HG03095 (cell line): Measurements from ENCODE around the gene DIAPH1.
"Not testable (repeated sequence)": the region's sequence is repeated elsewhere in the genome, so short reads cannot be mapped to it uniquely, and the experiment has no call there.

Experiments
- ATAC-seq: cut with Tn5 transposase; IDR thresholded peaks from one replicate; pipeline ENCODE4 v1.9.1; 2021; ENCODE audit warnings: moderate library complexity; ENCODE audit not compliant: unreplicated experiment

DIAPH1 gene

GRCh38 chr5:141613344-141613743 is 5.5 kb downstream of the DIAPH1 start:
- ATAC-seq: no peak

- no peak for ATAC-seq
These were observed 7.5 kb downstream of the DIAPH1 start for GRCh38 chr5:141611289-141611688.

- not testable (repeated sequence) for ATAC-seq
These were observed 8.9 kb downstream of the DIAPH1 start for GRCh38 chr5:141609921-141610320.

- no peak for ATAC-seq
These were observed 9.8 kb downstream of the DIAPH1 start for GRCh38 chr5:141609044-141609443.

- no peak for ATAC-seq
These were observed 10.2 kb downstream of the DIAPH1 start for GRCh38 chr5:141608557-141608956.

GRCh38 chr5:141608046-141608445 is 10.8 kb downstream of the DIAPH1 start:
- no peak for ATAC-seq

- ATAC-seq: peak; percentile 93
These were observed 13.1 kb downstream of the DIAPH1 start for GRCh38 chr5:141605523-141606277.

GRCh38 chr5:141603923-141604717 is 14.7 kb downstream of the DIAPH1 start:
- ATAC-seq: no peak

- ATAC-seq: no peak
These were observed 16.2 kb downstream of the DIAPH1 start for GRCh38 chr5:141602606-141603005.

- no peak for ATAC-seq
These were observed 20.1 kb downstream of the DIAPH1 start for GRCh38 chr5:141598391-141599345.

GRCh38 chr5:141597814-141598213 is 21.0 kb downstream of the DIAPH1 start:
- ATAC-seq: no peak

GRCh38 chr5:141597394-141597793 is 21.4 kb downstream of the DIAPH1 start:
- ATAC-seq: no peak

- ATAC-seq: no peak
These were observed 21.9 kb downstream of the DIAPH1 start for GRCh38 chr5:141596867-141597266.

GRCh38 chr5:141590127-141590526 is 28.7 kb downstream of the DIAPH1 start:
- no peak for ATAC-seq

GRCh38 chr5:141586246-141586645 is 32.6 kb downstream of the DIAPH1 start:
- ATAC-seq: no peak

- no peak for ATAC-seq
These were observed 33.2 kb downstream of the DIAPH1 start for GRCh38 chr5:141585594-141585993.

- no peak for ATAC-seq
These were observed 44.7 kb downstream of the DIAPH1 start for GRCh38 chr5:141574122-141574510.

GRCh38 chr5:141573489-141574121 is 45.2 kb downstream of the DIAPH1 start:
- ATAC-seq: no peak

- ATAC-seq: no peak
These were observed 48.1 kb downstream of the DIAPH1 start for GRCh38 chr5:141570655-141571054.

GRCh38 chr5:141567513-141568117 is 51.2 kb downstream of the DIAPH1 start:
- ATAC-seq: no peak
